ENCODE results near the gene TMPRSS13.

The TMPRSS13 gene

DNA sequence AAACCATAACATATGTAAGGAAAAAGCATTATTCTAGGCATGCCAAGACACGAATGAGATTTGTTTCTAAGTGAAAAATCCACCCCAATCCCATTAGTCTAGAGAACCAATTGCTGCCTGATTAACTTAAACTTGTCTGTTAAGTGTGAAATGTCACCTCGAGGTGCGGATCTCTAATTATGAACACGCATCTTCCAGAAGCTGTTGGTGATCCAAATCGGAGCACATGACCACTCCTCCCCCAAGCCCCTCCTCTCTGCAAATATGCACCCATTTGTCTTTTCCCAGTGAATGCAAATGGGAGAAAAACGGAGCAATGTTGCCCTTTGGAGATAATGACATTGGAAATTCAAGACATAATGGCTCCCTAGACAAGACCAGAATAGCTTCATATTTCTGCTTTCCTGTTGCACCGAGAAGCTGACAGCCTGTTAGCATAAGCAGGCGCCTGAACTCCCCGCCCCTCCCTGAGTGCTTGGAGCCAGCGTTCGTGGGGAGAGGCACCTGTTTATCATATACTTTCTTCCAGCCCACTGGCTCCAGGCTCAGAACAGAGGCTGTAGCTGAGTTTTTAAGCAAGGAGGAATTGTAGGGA lies 46.8 kb downstream of the TMPRSS13 start:
- ATAC-seq, result no peak
- TF ChIP-seq ZFP30 (CRISPR knock-in tag; IDR thresholded peaks at IDR 0.05) (no peak), CSDC2 (CRISPR knock-in tag; IDR thresholded peaks at IDR 0.05) (no peak), ZFP3 (CRISPR knock-in tag; IDR thresholded peaks at IDR 0.05) (no peak), TOX (CRISPR knock-in tag; IDR thresholded peaks at IDR 0.05; ENCODE audit: borderline replicate concordance) (no peak), ESRRG (CRISPR knock-in tag; IDR thresholded peaks at IDR 0.05) (no peak)
- TF ChIP-seq, protein P1, sequence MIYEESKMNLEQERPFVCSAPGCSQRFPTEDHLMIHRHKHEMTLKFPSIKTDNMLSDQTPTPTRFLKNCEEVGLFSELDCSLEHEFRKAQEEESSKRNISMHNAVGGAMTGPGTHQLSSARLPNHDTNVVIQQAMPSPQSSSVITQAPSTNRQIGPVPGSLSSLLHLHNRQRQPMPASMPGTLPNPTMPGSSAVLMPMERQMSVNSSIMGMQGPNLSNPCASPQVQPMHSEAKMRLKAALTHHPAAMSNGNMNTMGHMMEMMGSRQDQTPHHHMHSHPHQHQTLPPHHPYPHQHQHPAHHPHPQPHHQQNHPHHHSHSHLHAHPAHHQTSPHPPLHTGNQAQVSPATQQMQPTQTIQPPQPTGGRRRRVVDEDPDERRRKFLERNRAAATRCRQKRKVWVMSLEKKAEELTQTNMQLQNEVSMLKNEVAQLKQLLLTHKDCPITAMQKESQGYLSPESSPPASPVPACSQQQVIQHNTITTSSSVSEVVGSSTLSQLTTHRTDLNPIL (CRISPR knock-in tag; IDR thresholded peaks at IDR 0.05; ENCODE audit: low read depth), result no peak
- TF ChIP-seq, protein P2, sequence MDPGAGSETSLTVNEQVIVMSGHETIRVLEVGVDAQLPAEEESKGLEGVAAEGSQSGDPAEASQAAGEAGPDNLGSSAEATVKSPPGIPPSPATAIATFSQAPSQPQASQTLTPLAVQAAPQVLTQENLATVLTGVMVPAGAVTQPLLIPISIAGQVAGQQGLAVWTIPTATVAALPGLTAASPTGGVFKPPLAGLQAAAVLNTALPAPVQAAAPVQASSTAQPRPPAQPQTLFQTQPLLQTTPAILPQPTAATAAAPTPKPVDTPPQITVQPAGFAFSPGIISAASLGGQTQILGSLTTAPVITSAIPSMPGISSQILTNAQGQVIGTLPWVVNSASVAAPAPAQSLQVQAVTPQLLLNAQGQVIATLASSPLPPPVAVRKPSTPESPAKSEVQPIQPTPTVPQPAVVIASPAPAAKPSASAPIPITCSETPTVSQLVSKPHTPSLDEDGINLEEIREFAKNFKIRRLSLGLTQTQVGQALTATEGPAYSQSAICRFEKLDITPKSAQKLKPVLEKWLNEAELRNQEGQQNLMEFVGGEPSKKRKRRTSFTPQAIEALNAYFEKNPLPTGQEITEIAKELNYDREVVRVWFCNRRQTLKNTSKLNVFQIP (CRISPR knock-in tag; IDR thresholded peaks at IDR 0.05; ENCODE audit: borderline replicate concordance, low read depth), result no peak

GRCh38 chr11:117881217-117881616 lies 48.0 kb downstream of the TMPRSS13 start:
- no peak for ATAC-seq
- TF ChIP-seq, protein P3, sequence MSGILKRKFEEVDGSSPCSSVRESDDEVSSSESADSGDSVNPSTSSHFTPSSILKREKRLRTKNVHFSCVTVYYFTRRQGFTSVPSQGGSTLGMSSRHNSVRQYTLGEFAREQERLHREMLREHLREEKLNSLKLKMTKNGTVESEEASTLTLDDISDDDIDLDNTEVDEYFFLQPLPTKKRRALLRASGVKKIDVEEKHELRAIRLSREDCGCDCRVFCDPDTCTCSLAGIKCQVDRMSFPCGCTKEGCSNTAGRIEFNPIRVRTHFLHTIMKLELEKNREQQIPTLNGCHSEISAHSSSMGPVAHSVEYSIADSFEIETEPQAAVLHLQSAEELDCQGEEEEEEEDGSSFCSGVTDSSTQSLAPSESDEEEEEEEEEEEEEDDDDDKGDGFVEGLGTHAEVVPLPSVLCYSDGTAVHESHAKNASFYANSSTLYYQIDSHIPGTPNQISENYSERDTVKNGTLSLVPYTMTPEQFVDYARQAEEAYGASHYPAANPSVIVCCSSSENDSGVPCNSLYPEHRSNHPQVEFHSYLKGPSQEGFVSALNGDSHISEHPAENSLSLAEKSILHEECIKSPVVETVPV (CRISPR knock-in tag; IDR thresholded peaks at IDR 0.05), result no peak
- TF ChIP-seq ZNF8 (CRISPR knock-in tag; IDR thresholded peaks at IDR 0.05) (no peak), TCF4 (CRISPR knock-in tag; IDR thresholded peaks at IDR 0.05; ENCODE audit: borderline replicate concordance) (no peak), ZNF565 (CRISPR knock-in tag; conservative IDR thresholded peaks at IDR 0.05; ENCODE audit: low read depth) (no peak), ZFP3 (CRISPR knock-in tag; IDR thresholded peaks at IDR 0.05) (no peak), ZC3H10 (CRISPR knock-in tag; IDR thresholded peaks at IDR 0.05) (no peak), ARNTL (CRISPR knock-in tag; IDR thresholded peaks at IDR 0.05; ENCODE audit: borderline replicate concordance, low read depth) (no peak), PPARA (CRISPR knock-in tag; IDR thresholded peaks at IDR 0.05; ENCODE audit: borderline replicate concordance) (no peak), BACH2 (CRISPR knock-in tag; IDR thresholded peaks at IDR 0.05; ENCODE audit: borderline replicate concordance) (no peak)
- TF ChIP-seq, protein P4, sequence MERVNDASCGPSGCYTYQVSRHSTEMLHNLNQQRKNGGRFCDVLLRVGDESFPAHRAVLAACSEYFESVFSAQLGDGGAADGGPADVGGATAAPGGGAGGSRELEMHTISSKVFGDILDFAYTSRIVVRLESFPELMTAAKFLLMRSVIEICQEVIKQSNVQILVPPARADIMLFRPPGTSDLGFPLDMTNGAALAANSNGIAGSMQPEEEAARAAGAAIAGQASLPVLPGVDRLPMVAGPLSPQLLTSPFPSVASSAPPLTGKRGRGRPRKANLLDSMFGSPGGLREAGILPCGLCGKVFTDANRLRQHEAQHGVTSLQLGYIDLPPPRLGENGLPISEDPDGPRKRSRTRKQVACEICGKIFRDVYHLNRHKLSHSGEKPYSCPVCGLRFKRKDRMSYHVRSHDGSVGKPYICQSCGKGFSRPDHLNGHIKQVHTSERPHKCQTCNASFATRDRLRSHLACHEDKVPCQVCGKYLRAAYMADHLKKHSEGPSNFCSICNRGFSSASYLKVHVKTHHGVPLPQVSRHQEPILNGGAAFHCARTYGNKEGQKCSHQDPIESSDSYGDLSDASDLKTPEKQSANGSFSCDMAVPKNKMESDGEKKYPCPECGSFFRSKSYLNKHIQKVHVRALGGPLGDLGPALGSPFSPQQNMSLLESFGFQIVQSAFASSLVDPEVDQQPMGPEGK (CRISPR knock-in tag; IDR thresholded peaks at IDR 0.05; ENCODE audit: borderline replicate concordance), result no peak
- TF ChIP-seq, protein P1 (CRISPR knock-in tag; IDR thresholded peaks at IDR 0.05; ENCODE audit: low read depth), result no peak

GRCh38 chr11:117879516-117880480 lies 49.4 kb downstream of the TMPRSS13 start:
- ATAC-seq, result no peak
- TF ChIP-seq TOX (CRISPR knock-in tag; IDR thresholded peaks at IDR 0.05; ENCODE audit: borderline replicate concordance) (no peak), TCF4 (CRISPR knock-in tag; IDR thresholded peaks at IDR 0.05; ENCODE audit: borderline replicate concordance) (no peak), ISL1 (CRISPR knock-in tag; IDR thresholded peaks at IDR 0.05) (no peak), ZNF70 (CRISPR knock-in tag; IDR thresholded peaks at IDR 0.05) (no peak), PPARA (CRISPR knock-in tag; IDR thresholded peaks at IDR 0.05; ENCODE audit: borderline replicate concordance) (no peak), ZNF565 (CRISPR knock-in tag; conservative IDR thresholded peaks at IDR 0.05; ENCODE audit: low read depth) (no peak), SNAI2 (CRISPR knock-in tag; IDR thresholded peaks at IDR 0.05) (no peak)
- TF ChIP-seq, protein P4 (CRISPR knock-in tag; IDR thresholded peaks at IDR 0.05; ENCODE audit: borderline replicate concordance), result no peak
- TF ChIP-seq, protein P3 (CRISPR knock-in tag; IDR thresholded peaks at IDR 0.05), result no peak
- TF ChIP-seq, protein P1 (CRISPR knock-in tag; IDR thresholded peaks at IDR 0.05; ENCODE audit: low read depth), result no peak

Measured in SK-N-SH treated with all-trans-retinoic acid at 6 μM for 48 hours (cell line).